NCI-H1417 (cell line): ENCODE measurements around the gene SERPINA9.
"Not testable (repeated sequence)": the region's sequence is repeated elsewhere in the genome, so short reads cannot be mapped to it uniquely, and the experiment has no call there.

Experiments used
- DNase-seq, 3 experiments: peaks; one replicate each; lab custom pipeline; 2025; lab: John Stamatoyannopoulos, UW

Gene SERPINA9

GRCh38 chr14:94485944-94486841 is 10.2 kb upstream of the SERPINA9 start:
- peak; percentile 28 to 70 (median 43) for DNase-seq

- DNase-seq = no peak
Measured at GRCh38 chr14:94484481-94484880, 8.5 kb upstream of the SERPINA9 start.

GRCh38 chr14:94483729-94484275 is 7.8 kb upstream of the SERPINA9 start:
- no peak for DNase-seq

GRCh38 chr14:94483071-94483451 is 7.1 kb upstream of the SERPINA9 start:
- no peak for DNase-seq

GRCh38 chr14:94482132-94483070 is 6.4 kb upstream of the SERPINA9 start:
- not testable (repeated sequence) for DNase-seq

GRCh38 chr14:94481468-94482131 is 5.6 kb upstream of the SERPINA9 start:
- no peak for DNase-seq

- no peak for DNase-seq
Measured at GRCh38 chr14:94480809-94481208, 4.8 kb upstream of the SERPINA9 start.

- no peak for DNase-seq
Measured at GRCh38 chr14:94478420-94478819, 2.4 kb upstream of the SERPINA9 start.

- DNase-seq = no peak
Measured at GRCh38 chr14:94474581-94475031, 1.4 kb downstream of the SERPINA9 start.

GRCh38 chr14:94473666-94474410 is 2.2 kb downstream of the SERPINA9 start:
- no peak for DNase-seq

- DNase-seq = no peak
Measured at GRCh38 chr14:94472842-94473241, 3.2 kb downstream of the SERPINA9 start.

GRCh38 chr14:94471045-94471444 is 5.0 kb downstream of the SERPINA9 start:
- no peak for DNase-seq

- no peak for DNase-seq
Measured at GRCh38 chr14:94470311-94470710, 5.7 kb downstream of the SERPINA9 start.

- DNase-seq = no peak
Measured at GRCh38 chr14:94469261-94469660, 6.7 kb downstream of the SERPINA9 start.

GRCh38 chr14:94467728-94468520 is 8.1 kb downstream of the SERPINA9 start:
- DNase-seq = no peak

- DNase-seq = no peak
Measured at GRCh38 chr14:94466706-94467370, 9.2 kb downstream of the SERPINA9 start.

- DNase-seq = no peak
Measured at GRCh38 chr14:94465042-94465441, 11.0 kb downstream of the SERPINA9 start.

GRCh38 chr14:94464290-94464689 is 11.7 kb downstream of the SERPINA9 start:
- DNase-seq = no peak

- no peak for DNase-seq
Measured at GRCh38 chr14:94462763-94463572, 13.0 kb downstream of the SERPINA9 start.
